GM12873 (cell line): ENCODE results near the gene HOXC5.

ENCODE experiments used
- CTCF ChIP-seq: IDR thresholded peaks from 2 replicates; pipeline ENCODE4 v1.5.1; 2012; ENCODE audit warnings: low read depth, mild to moderate bottlenecking, moderate library complexity, low read length, control low read depth; ENCODE audit not compliant: insufficient read depth; ENCODE audit errors: missing control alignments

Gene HOXC5

DNA sequence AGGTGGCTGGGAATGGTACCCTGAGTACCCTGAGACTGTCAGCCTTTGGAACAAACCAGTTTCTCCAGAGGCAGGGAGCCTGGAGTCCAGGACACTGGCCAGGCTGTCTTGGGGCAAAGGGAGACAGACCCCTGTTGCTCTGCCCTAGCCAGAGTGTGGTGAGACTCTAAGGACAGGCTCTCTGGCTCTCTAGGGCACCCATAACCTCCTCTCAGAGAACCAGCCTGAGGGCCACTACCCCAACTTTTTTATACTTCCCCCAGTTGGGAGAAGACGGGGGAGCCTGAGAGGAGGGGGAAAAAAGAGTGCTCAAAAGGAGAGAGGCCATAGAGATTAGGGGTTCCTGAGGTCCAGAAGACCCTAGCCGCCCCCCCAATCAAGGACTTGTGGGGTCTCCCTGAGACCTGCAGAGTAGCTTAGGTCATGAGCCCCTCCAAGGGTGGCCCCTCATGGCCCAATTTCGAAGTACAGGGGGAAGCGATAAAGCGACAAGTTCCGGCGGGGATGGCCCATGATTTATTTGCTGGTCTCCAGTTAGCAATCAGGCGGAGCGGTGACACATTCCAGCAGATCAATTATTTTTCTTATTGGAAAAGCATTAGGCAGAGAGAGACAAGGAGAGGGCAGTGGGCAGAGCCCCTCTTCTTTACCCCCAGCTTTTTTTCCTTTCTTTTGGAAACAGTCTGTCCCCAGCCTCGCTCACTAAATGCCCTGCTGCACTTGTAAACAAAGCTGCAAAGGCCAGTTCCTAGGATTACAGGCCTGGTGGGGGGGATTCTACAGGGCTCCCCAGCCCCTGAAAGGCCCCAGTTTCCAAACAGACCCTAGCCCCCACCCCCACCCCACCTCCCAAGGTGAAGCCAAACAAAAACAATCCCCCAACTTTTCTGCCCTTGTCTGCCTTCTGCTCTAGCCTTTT, 22.5 kb upstream of the HOXC5 start:
- no peak for TF ChIP-seq CTCF

DNA sequence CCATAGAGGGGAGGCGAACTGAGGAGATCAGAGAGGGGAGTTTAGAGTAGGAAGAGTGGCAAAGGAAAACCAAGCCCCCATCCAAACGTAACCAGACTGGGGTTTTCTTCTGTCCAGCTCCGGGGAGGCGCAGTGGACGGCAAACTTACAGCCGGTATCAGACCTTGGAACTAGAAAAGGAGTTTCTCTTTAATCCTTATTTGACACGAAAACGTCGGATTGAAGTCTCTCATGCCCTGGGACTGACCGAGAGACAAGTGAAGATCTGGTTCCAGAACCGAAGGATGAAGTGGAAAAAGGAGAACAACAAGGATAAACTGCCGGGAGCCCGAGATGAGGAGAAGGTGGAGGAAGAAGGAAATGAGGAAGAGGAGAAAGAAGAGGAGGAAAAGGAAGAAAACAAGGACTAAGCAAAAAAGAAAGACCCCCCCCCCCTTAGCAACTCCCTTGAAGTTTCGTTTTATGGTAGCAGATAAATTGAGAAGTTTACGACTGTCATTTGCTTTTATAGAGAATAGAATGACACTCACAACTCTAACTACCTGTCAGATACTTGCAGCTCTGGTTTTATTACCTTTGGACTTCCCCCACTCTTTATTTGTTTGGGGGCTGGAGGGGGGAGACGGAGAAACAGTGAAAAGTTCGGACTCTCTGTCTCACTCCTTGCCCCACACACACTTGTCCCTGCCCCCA, 21.7 kb upstream of the HOXC5 start:
- no peak for TF ChIP-seq CTCF

DNA sequence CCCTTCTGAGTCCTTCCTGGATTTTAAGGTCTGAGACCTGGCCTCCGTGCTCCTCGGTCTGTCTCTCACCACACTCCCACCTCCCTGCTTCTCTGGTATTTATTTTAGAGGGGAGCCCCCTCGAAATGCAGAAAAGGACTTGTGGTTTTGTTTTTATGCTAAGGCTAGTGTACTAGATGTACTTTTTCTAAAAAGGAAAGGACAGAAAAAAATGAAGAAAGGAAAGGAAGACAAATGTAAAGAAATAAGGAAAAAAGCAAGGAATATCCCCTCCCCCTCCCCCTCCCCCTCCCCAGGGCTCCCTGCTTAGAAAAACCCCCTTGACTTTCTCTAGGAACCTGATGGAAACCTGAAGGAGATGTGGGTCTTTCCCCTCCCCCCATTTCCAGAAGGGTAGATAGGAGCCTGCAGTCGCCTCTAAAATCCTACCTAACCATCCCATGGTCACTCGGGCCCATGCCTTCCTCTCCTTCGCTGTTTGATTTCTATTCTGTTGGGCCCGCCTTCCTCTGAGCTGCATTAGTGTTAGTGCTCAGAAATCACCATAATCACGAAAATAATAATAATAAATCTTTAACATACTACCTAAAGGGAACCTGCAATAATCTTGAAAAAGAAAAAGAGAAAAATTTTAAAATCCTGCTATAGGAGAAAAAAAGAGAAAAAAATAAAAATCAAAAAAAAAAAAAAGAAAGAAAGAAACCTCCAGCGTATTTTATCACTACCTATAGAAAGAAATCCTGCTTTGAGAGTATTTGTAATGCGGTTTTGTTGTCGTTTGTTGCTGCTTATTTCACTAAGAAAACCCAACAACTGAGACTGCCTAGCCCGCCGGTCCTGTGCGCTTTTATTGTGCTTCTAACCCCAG, 21.0 kb upstream of the HOXC5 start:
- TF ChIP-seq CTCF, result no peak

DNA sequence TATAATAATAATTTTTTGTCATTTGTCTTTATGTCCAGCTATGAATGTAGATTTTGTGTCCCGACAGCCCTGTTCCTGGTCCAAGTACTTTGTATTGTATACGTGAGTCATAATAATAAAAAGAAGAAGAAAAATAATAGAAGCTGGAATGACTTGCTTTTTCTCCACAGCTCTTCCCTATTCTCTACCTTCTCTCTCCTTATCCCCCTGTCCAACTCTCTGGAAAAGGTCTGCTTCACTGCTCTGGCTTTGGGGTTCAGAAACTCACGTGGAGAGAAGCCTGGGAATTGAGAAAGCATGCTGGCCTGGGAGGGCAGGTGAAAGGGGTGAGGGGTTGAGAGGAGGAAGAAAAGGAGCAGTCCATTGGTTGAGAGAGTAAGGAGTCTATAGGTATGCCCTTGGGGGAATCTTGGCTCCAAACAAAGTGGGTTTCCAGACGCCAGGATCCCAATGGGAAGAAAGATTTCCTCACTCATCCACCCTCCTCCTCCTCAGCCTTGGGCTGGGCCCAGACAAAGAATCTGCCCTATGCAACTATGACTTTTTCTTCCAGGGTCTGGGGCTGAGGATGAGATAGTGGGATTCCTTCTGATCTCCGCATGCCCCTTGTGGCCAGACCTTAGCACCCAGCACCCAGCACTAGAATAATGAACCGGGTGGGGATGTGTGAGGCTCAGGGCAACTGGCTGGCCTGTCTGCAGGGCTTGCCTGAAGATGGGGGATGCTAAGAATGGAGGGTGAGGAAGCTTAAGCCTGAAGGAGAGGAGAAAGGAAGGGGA, 20.0 kb upstream of the HOXC5 start:
- no peak for TF ChIP-seq CTCF

GRCh38 chr12:54014377-54015017, 18.4 kb upstream of the HOXC5 start:
- no peak for TF ChIP-seq CTCF

- no peak for TF ChIP-seq CTCF
Observed at GRCh38 chr12:54015018-54015931, 17.6 kb upstream of the HOXC5 start.
